Activated T-helper 1 cell treated with Interleukin-2 at 50 U/mL for 16 hours (primary cell): ENCODE measurements around the gene SFXN2.
"Not testable (repeated sequence)": the region's sequence is repeated elsewhere in the genome, so short reads cannot be mapped to it uniquely, and the experiment has no call there.

ENCODE experiments used
- DNase-seq: peaks from one replicate; pipeline ENCODE4 v3.0.0-alpha.2; 2020; ENCODE audit warnings: low read depth

SFXN2 gene

GRCh38 chr10:102753718-102754117, 39.3 kb downstream of the SFXN2 start:
- DNase-seq, result no peak

GRCh38 chr10:102757323-102757722, 42.9 kb downstream of the SFXN2 start:
- no peak for DNase-seq

- no peak for DNase-seq
Observed at GRCh38 chr10:102758240-102758932, 44.0 kb downstream of the SFXN2 start.

- DNase-seq, result not testable (repeated sequence)
Observed at GRCh38 chr10:102758933-102759262, 44.5 kb downstream of the SFXN2 start.

GRCh38 chr10:102759497-102760210, 45.2 kb downstream of the SFXN2 start:
- no peak for DNase-seq

- DNase-seq, result no peak
Observed at GRCh38 chr10:102761981-102762380, 47.5 kb downstream of the SFXN2 start.

- DNase-seq, result no peak
Observed at GRCh38 chr10:102762401-102763015, 48.1 kb downstream of the SFXN2 start.

GRCh38 chr10:102763037-102763607, 48.7 kb downstream of the SFXN2 start:
- no peak for DNase-seq

- no peak for DNase-seq
Observed at GRCh38 chr10:102764470-102765161, 50.2 kb downstream of the SFXN2 start.

- DNase-seq, result no peak
Observed at GRCh38 chr10:102765336-102765735, 50.9 kb downstream of the SFXN2 start.

- no peak for DNase-seq
Observed at GRCh38 chr10:102767428-102768160, 53.2 kb downstream of the SFXN2 start.

- no peak for DNase-seq
Observed at GRCh38 chr10:102769375-102770107, 55.1 kb downstream of the SFXN2 start.

GRCh38 chr10:102770108-102770482, 55.7 kb downstream of the SFXN2 start:
- DNase-seq, result no peak

GRCh38 chr10:102770792-102771191, 56.4 kb downstream of the SFXN2 start:
- no peak for DNase-seq

GRCh38 chr10:102773320-102773719, 58.9 kb downstream of the SFXN2 start:
- no peak for DNase-seq

- no peak for DNase-seq
Observed at GRCh38 chr10:102773986-102774385, 59.5 kb downstream of the SFXN2 start.

- DNase-seq, result no peak
Observed at GRCh38 chr10:102775201-102775934, 60.9 kb downstream of the SFXN2 start.

GRCh38 chr10:102775935-102776669, 61.7 kb downstream of the SFXN2 start:
- DNase-seq, result no peak

- DNase-seq, result no peak
Observed at GRCh38 chr10:102776779-102777456, 62.5 kb downstream of the SFXN2 start.
